GM19043 (cell line): ENCODE data around the gene TMCO4.
A peak's percentile ranks its signal among the peaks of the same experiment; 100 is the strongest.

Experiments used
- ATAC-seq: cut with Tn5 transposase; IDR thresholded peaks from one replicate; pipeline ENCODE4 v1.9.1; 2021; ENCODE audit warnings: low read depth; ENCODE audit not compliant: unreplicated experiment

Gene TMCO4

DNA sequence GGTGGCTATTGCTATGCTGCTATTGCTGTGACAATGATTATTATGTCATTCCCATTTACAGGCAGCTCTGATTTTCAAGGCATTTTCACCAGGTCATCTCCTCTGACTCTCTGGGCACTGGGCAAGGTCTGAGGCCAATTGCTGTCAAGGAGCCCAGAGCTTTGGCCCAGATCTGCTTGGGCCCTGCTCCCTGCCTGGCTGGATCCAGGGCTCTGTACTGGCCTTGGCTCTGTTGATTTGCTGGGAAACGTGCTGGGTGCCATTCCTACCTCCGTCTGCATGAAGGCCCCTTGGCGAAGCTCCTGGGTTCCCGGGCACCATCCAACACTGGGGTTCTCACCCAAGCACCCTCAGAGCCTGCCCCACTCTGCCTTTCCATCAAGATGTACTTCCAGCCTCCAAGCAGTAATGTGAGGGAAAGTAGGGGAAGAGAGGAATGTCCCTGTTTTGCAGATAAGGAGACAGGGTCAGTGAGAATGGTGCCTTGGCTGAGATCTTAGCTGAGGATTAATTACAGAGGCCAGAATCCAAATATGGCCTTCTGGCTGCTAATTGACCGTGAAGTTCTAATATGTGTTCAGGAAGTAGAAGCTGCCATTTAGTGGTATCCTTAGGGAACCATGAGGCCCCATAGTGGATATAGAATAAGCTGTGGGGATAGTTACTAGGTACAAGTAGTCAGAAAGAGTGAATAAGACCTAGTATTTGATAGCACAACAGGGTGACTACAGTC is 71.1 kb downstream of the TMCO4 start:
- ATAC-seq = no peak

GRCh38 chr1:19725606-19726005 is 74.1 kb downstream of the TMCO4 start:
- no peak for ATAC-seq

DNA sequence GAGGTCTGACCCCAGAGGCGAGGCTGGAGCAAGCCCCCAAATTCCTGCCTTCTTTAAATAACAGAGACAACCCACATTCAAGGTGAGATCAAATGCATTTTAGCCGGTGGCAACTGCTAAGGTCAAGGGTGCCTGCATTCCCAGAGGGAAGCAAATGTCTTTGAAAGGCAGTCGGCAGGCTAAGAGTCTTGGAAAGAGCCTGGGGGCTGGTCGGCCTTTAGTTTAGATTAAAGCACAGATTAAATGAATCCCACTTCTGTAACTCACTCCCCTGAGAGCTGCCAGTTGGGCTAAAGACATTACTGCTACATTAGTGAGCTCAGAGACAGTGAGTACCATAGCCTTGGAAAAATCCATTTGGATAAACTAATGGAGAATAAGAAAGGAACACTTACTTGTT is 75.8 kb downstream of the TMCO4 start:
- no peak for ATAC-seq

DNA sequence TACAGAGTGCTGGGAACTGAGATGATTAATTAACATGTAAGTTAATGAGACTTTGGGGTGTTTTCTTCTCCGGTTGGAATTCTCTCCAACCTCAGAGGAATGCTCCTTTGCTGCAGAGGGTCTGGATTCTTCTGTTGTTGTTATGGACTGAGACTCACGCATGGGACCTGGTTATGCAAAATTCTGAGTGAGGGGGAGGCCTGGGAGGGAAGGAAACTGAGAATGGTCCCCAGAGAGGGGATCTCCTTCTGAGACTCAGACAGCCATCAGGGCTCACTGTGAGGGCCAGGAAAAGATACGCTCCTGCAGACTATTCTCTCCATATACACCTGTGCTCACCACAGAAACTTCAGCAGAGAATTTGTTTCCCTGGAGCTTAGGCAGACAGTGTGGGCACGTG is 78.7 kb downstream of the TMCO4 start:
- ATAC-seq = no peak

- ATAC-seq = no peak
Measured at GRCh38 chr1:19720174-19720573, 79.5 kb downstream of the TMCO4 start.

DNA sequence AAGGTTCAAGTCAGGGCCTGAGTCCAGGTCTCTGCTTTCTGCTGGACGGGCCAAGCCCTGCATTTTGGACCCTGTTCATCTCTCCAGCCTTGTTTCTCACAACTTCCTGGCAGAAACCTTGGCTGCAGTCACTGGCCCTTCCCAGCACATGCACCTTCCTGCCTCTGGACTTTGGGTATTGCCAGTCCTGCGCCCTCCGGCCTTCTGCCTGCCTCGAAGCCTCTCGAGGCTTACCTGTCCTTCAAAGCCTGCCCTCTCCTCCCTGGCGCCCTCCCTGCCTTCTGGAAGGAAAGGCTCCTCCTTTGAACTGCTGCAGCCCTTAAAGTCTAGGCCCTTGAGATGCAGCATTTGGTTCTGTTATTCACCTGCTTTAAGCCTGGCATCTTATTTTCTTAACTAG is 82.2 kb downstream of the TMCO4 start:
- no peak for ATAC-seq

DNA sequence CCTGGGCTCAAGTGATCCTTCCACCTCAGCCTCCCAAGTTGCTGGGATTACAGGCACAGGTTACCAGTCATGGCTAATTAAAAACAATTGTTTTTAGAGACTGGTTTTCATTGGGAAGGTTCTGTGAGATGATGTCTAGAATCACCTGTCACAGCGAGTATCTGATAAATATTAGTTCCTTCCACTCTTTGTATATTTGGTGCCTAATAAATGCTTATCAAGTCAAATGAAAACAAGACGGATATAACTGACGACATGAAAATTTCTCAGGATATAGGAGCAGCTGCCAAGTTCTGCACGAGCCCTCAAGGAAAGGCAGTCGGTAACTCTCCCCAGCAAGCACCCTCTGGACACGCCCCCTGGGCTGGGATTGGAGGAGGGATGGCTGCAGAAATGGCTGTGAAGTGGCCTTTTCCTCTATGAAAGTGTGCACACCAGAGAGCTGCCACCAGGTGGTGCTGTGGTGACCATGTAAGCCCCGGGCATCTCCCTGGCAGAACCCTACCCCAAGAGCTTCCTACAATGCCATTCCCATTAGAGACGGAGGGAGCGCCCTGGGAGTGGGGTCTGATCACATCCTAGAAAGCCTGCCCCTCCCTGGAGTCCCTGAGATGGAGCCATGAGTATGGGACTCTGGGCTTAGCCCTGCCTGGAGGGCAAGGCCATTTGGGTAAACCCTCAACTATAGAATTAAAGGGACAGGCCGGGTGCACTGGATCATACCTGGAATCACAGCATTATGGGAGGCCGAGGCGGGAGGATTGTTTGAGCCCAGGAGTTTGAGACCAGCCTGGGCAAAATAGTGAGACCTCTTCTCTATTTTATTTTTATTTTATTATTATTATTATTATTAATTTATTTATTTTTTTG is 84.1 kb downstream of the TMCO4 start:
- ATAC-seq = no peak

GRCh38 chr1:19712928-19713327 is 86.8 kb downstream of the TMCO4 start:
- no peak for ATAC-seq

DNA sequence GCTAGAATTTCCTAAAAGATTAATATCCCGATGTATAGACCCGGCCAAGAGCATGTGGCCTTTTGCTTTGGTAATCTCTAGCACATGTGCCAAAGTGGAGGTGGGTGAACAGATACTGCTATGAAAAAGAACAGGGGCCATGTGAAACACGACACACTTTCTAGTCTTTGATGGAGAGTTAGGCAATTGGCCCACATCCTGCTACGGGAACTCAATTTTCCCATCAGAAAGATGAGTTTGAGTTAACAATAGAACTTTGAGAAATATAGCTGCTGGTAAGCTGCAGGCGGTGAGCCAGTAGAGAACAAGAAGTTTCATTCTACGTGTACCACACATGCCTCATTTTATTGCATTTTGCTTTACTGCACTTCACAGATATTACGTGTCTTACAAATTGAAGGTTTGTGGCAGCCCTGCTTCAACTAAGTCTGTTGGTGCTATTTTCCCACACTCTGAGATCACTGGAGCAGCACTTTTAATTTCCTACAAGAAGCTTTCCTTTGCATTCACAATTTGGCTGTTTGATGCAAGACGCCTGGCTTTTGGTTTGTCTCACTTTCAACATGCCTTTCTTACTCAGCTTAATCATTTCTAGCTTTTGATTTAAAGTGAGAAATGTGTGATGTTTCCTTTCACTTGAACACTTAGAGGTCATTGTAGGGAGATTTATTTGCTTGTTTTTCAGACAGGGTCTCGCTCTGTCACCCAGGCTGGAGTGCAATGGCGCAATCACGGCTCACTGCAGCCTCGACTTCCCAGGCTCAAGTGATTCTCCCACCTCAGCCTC is 88.7 kb downstream of the TMCO4 start:
- peak; percentile 53 for ATAC-seq

GRCh38 chr1:19709260-19709793 is 90.4 kb downstream of the TMCO4 start:
- ATAC-seq = no peak

- no peak for ATAC-seq
Measured at GRCh38 chr1:19708567-19709110, 91.1 kb downstream of the TMCO4 start.

DNA sequence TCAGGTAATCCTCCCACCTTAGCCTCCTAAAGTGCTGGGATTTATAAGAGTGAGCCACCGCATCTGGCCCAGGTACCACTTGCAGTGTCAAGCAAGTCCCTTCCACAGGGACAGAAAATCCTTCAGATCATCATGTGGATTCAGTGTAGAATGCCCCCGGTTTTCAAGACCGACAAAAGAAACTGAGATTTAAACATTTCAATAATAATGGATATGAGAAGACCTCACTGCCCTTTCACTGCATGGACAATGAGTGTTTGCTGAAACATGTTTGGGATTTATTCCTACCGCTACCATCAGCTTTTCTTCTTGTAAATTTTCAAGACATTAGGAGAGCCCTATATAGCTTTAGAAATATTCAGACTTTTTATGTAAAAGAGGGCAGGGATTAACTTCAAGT is 93.6 kb downstream of the TMCO4 start:
- no peak for ATAC-seq

- ATAC-seq = no peak
Measured at GRCh38 chr1:19705464-19705863, 94.3 kb downstream of the TMCO4 start.

DNA sequence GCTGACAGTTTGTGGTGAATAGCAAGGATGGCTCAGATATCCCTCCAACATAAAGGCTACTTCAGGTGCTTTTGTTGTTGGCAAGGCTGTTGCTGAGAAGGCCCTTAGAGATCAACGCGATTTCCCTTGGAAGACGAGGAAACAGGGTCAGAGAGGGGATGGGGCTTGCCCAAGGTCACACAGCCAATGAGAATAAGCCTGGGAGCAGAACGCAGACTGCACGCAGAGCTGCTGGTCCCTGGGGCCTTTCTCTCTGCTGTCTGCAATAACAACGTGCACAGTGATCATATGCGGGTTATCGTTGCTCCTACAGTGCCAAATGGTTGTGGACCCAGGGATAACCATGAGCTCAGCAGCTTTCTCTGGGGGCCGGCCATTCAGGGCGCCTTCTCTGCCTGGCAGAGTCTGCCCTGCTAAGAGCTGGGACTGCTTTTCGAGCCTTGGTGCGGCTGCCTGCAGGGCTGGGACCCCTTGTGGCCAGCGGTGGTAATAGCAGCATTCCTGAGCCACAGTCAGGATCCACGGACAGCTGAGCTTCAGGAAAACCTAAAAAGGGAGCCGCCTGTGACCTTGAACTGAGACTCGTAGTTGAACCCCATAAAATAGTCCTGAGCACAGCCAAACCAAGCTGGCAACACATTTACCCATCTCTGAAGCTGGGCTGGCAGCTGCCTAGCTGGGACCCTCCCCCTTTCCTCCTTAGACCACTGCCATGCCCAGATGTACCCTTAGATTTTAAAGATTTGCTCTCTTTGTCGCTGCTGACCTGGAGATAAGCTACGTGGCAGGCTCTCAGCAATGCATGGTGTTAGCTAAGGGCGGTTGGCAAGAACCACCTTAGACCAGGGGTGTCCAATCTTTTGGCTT is 95.2 kb downstream of the TMCO4 start:
- no peak for ATAC-seq

DNA sequence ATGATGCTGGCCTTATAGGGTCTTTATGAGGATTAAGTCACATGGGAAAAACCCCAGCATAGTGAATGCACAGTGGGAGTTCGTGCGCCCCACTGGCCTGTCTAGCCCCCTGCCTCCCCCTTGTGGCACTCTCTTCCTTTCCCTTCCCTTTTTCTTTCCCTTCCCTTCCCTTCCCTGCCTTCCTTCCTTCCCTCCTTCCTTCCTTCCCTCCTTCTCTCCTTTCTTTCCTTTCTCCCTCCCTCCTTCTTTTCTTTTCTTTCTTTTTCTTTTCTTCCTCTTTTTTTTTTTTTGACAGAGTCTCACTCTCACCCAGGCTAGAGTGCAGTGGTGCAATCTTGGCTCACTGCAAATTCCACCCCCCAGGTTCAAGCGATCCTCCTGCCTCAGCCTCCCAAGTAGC is 96.4 kb downstream of the TMCO4 start:
- no peak for ATAC-seq

DNA sequence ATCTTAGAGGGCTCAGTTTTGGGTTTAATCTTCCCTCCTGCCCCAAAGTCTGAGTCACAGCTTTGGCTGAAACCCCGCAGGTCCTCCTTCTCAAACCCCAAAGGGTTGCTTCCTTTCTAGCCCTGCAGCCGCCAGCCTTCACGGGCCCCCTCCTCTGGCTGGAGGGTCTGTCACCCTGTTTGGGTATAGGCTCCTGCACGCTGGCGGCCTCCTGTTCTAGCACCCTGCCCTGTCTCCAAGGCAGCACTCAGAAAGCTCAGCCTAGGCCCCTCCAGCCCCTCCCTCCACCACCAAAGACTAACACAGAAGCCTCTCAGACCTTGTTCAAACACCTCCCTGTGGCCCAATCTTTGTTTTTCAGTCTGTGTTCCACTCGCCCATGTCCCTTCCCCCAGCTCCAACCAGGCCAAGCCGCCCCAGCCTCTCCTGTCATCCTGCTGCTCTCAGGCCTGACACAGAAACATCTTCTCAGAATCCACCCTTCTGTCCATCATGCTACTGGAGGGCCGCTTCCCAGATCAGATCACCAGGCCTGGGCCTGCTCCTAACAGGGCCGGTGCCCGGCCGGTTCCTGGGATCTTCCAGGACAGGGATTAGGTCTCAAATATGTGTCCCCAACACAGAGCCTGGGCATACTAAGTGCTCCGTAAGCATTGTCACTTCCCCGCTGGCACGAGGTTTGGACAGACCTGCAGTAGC is 99.5 kb downstream of the TMCO4 start:
- ATAC-seq = no peak

DNA sequence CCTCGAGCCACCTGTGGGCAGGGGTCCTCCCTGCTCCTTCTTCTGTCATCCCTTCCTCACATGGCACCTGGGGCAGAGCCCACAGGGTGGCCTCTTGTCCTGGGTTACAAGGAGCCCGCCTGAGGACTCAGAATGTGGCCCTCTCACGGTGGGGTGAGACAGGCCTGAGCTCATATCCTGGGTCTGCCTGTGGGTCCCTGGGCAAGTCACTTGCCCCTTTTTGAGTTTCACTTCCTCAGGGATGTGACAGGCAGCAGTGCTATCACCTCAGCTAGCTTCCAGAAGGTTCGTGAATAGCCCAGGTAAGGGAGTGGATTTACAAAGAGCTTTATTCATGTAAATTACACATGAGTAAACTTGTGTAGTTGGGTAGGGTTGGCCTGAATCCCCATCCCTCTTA is 101.5 kb downstream of the TMCO4 start:
- no peak for ATAC-seq

- ATAC-seq = no peak
Measured at GRCh38 chr1:19696820-19697219, 102.9 kb downstream of the TMCO4 start.

DNA sequence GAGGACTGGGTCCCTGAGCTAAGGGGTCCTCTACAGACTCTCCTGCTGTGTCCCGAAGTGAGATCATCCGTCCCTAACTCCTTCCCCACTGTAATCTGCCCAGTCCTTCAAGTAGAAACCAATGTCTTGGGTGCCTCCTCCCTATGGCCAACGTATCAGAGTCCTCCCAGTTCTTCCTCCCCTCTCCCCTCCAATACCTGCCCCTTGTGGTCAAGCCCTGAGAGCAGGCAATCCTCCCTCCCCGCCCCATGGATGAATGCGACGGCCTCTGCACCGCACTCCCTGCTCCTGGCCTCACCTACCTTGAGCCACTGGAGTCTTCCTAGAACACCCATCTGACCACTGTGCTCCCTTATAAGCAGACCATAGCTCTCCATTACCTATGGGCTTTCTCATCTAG is 103.9 kb downstream of the TMCO4 start:
- no peak for ATAC-seq
